Stimulated activated naive CD4-positive, alpha-beta T cell treated with Interleukin-2 at 50 U/mL for 16 hours (primary cell): Measurements from ENCODE around the gene SOX2.

Source experiments
- DNase-seq: peaks from one replicate; lab custom pipeline; 2025; lab: John Stamatoyannopoulos, UW

SOX2 gene

DNA sequence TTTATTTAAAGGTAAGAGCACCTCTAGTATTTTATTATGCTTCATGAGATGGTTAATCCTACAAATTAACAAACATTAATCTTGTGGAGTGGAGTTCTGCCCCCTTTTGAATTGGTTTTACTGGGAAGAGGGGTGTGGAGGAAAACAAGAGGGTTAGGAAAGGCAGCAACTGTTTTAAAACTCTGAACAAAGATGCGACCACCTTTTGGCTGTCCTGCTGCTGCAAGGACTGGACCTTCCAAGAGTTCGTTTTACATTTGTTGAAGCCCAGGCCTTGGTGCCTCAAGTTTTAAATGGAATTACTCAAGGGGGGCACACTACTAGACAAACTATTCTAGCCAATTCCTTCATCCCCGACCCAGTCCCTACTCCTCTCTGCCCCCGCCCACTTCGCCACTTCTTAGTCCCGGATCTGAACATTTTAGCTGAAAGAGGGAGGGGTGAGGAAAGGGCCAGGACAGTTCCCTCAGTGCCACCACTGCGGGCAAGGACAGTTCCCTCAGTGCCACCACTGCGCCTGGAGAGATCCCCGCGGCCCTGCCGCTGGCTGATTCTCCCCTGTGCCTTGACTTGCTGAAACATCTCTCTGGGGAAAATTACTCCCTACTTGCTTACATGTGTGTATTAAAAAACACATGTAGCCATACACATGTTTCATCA lies 11.2 kb downstream of the SOX2 start:
- no peak for DNase-seq

DNA sequence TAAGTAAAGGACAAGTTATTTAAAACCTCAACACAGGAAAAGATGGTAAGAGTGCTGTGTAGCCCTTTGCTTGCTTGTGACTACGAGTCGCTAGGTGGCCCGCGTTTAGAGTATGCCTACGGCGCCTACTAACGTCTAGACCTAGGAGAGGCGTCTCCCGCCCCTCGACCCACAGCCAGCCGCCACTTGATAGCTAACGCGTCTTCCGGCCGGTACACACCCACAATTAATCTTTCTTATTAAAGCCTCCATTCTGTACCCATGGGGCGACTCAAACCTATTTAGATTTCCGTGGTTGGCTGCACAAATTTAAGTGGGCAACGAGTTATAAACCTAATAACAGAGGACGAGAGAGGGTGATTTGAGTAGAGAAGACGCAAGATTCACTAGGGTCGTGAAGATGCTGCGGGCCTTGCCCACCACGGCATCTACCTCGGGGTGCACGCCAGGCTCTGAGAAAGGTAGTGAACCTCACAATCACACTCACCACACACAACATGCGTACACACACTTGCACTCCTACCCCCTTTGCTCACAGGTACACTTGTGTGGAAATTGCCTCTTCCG lies 12.0 kb downstream of the SOX2 start:
- DNase-seq = no peak

DNA sequence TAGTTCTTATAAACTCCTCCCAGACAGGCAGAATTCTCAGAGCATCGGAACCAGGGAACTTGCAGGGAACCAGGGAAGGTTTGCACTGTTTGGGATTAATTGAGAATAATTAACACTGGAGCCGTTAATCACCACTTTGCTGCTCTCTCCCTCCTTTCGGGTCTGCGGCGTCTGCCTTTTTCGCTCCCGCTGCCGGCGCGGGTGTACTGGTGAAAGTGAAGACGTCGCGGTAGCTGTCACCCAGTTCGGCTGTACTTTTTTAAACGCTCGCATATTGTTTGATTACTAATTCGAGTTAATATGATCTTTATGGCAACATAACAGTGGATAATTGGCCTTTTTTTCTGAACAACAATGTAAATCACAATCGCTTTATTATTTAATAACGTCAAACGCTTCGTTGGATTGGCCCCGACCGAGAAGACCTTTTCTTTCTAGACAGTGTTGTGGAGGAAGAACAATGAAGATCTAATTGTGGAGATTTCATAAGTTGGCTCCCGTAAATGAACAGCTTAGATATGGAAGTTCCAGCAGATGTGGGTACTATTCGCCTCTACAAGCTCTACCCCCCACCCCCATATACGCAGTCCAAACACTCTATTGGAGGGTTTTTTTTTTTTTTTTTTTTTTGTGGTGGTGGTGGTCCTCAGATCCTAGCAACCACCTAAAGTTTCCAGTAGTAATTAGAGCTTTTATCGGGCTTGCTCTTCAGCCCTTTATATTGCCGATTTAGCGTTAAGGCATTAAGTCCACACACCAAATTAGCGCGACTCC lies 12.7 kb downstream of the SOX2 start:
- no peak for DNase-seq

DNA sequence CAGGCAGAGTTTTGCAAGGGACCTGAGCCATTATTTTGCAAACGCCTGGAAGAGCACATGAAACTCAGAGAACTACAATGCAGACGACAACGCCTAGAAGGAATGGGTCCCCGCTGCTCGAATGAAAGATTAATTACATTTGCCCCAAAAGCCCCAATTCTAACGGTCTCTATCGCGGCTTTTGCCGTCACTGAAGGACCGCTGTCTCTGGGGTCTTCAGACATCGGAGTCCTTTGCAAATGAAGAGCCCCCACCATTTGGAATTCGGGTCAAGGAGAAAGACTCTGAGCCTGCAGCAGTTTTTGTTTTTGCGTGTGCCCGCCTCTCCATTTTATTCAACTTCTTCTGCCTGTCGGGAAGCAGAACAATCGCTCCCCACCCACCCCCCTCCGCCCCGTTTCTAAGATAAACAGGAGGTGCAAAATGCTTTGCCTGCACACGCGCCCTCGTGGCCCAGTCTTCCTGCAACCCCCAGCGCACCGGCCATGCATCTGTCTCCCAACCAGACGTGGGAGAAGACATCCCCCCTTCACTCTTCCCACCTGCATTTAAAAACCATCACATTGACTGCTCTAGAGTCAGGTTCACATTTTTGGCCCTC lies 13.5 kb downstream of the SOX2 start:
- DNase-seq = no peak

DNA sequence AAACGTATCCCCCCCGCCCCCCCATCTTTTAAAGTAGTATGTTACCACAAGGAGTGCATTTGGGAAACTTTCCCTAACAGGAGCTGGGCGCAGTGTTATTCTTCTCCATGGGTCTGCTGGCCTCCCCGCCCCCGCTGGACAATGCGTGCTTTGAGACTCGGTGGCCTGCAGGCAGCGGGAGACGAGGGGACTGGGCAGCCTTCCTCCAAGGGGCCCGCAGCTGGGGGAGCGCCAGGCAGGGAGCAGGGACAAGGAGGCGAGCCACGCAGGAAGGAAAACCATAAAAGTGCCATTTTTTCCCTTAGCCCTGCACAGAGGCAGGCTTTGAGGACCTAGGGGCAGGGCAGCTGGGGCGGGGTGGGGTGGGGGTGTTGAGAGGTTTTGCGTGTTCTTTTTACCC lies 14.1 kb downstream of the SOX2 start:
- DNase-seq = no peak

DNA sequence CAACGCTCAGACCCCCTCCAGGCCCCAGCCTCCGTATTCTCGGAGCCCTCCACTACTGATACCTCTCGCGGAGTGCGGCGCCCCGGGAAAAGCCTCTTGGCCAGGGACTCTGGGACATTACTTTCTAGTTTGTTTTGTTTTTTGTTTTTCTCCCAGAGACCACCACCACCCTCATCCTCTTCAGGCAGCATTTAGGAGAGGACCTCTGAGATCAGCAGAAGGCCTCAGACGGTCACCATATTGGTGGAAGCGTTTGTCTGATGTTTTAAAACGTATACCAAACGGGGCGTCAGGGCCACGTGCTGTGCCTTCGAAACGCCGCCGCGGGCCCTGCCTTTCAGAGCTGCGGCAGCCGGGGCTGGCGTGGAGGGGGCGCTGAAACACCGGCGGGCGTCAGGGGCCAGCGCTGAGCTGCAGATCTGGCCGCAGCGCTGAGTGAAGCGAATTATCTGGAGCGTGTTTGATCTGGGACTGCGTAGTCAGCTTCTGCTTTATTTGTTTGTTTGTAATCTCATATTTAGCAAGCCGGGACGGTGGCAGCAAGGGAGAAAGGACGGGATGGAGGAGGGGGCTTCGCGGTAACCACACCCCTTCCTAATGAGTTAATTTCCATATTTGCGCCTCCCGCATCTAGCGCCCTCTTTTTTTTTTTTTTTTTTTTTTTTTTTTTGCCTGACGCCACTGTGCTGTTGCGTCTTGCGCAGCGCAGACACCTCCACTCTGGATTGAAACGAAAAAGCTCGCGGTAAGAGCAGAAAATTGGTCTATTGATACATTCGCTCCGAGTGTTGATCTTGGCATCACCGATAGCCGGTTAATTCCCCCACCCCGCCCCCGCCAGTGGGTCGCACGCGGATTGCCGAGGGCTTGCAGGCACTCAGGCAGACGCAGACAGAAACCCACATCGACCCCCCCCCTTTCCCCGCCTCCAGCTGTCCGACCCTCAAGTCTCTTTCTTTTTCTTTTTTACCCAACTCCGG lies 14.9 kb downstream of the SOX2 start:
- no peak for DNase-seq

DNA sequence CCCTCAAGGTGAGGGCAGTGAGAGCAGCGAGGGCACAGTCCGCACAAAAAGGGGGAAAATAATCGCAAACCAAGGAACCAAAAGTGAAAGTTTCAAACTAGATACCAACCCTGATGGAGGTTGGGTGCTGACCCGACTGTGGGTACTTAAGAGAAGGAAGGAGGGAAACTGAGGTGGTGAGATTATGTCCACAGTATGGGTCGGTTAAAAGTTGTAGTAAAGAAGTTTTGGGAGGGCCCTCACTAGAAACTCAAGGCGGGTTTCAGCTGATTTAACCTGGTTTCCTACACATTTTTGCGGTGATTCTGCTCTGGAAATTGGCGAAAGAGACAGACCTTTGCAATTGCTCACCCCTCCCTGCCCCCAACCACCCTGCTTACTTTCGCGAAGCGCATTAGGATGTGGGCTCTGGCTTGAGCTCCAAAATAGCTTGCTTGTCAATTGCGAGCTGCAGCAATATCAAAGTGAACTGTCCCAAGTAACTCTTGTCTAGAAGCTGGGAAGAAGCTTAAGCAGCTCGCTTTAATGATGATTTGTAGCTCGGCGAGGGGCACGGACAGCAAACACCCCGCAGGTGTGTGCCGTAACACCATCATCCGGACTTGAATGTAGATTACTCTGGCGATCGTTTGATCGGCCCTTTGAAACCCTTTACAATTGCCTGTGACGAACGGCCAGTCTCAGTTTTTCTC lies 15.8 kb downstream of the SOX2 start:
- DNase-seq = no peak

DNA sequence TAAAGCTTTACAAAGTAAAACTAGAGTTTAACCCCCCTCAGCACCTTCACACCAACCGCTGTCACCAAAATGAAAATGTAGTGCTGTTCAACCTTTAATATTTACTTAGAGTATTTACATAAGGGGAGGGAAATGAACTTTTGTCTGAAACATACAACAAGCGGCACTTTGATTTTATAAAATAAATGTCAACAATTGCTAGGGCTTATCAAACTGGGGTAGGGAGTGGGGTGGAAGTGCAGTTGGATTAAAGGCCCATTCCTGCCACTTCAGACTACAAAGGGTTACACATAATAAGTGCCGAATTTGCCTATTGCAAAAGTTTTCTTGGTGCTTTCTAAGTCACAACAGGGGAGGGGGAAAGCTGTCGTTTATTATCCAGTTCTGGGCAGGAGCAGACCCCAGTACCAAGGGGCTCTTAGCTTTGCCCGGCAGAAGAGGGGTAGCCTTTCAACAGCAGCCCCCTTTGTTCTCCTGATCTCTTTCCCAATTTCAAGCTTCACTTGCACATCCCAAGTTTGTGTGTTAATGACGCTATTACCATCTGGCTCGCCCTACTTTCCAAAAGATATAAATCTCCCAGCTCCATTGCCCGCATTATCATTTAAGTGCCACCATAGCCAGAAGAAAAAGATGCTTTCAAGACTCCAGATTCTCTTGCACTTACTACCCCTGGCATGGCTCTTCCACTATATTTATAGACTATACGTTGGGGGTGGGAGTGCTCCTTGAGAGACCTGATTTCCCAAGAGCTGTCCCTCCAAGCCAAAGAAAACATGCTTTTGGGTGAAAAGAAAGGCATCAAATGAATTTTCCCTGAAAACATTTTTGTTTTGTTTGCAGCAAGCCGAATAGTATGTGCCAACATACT lies 17.0 kb downstream of the SOX2 start:
- no peak for DNase-seq

DNA sequence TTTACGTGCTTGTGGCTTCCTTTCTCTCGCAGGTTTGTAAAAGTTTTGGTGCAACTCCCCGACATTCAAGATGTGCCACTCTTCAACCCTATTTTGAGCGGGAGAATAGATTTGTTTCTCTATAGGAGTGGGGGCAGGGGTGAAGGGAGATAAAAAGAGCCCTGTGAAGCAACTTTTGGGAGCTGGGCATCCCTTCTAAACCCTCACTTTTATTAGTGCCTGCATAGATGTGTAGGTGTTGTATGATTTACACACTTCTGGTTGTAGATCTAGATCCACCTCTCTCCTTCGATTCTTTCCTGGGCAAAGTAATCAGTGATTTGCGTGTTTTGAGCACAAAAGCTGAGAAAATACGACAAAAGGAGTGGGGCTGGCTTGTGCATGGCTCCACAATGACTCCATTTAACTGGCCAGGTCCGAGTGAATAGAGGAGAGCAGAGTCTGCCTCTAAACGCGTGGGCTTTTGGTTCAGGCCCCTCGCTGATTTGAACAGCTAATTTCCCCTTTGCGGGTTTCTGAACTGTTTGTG lies 17.7 kb downstream of the SOX2 start:
- no peak for DNase-seq

DNA sequence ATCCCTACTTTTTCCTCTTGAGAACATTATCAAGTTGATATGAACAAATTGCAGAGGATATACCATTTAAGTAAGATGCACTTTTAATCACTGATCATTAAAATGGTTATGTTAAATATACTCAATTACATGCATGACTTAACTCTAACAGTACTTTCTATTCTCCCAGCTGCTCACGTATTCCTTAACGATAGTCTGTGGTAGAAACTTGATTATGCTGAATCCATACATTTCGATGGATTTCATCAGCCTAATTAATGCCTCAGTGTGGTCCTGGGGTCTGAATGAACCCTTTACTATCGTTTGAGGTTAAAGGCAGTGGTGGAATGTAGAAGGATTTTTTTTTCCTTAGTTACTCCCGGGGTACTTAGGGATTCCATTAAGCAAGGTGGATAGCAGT lies 18.6 kb downstream of the SOX2 start:
- no peak for DNase-seq

DNA sequence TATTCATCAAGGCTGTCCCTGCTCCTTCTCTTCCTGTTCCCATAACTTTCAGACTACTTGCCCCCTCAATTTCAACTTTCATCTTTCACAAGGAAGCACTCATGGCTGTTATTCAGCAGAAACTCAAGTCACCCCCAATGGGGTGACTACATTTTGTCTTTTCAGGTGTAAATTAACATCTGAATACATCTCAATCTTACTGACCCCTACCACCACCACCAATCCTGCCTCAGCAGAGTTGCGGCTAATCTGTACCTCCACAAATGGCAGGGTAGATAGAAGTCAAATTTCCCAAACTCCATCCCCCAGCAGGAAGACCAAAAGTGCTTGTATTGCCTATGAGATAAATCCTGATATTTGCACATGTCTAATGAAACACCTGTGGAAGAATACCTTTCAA lies 19.2 kb downstream of the SOX2 start:
- no peak for DNase-seq

DNA sequence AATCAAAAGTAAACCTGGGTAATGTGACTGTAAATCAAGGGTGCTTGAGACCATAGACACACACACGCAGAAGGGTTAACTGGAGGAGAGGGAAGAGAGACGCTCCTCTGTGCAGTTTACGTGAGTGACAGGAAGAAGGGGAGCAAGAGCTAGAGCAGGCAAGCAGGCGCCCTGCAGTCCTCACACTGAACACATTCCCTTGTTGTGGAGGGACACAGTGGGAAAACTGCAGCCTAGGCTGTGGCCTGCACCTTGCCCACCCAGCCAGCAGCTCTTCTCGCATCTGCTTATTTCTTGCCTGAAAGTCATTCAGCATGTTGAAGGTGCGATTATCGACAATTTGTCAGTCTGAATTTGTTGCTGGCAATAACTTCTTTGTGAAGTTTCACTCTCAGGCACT lies 24.2 kb downstream of the SOX2 start:
- DNase-seq = no peak

DNA sequence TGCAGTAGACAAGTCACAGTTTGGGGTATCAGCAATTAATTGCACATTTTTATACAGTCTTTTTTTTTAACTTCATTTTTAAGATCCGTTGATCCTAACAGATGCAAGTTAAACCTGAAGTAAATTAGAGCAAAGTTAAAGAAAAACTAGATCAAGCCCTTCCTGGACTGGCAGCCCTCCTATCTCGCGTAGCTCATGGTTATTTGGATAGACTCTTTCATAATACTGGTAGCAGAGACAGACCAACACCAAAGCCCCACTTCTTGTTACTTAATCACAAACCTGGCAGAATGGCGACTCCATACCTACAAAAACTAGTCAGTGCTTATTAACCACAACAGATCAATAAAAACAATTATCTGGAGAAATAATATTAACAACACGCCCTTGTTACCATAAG lies 26.8 kb downstream of the SOX2 start:
- DNase-seq = no peak

DNA sequence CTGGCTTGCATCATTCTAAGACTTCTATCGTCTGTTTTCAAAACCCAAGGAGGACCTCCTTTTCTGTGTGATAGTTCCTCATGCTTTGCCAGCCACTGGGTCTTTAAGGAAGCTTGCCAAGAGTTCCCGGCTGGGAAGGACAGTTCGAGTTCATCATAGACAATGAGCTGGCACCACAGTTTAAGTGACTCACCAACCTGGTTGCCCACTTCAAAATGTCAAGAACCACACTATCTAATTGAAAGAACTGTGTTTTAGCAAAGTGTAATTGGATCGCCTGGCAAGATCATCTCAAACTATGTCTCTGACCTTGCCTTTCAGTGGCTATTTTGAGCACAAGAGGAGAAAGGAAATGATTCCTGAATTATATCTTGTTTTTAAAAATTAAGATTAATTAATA lies 27.9 kb downstream of the SOX2 start:
- no peak for DNase-seq

DNA sequence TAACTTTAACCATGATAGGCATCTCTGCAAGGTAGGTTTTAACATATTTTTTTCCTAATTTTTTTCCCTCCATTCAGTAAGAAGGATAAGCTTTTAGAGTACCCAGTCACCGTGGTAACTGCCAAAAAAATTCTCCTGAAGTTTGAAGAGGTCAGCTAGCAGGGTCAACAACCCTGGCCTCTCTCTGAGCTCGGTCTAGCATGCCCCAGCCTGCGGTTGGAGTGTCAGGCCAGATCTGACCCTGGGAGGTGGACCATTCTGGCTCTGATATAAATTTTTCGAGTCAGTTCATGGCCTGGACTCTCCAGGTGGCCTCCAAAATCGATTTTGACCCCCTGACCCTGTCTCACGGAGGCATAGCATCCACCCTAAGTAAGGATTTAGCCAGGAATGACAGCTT lies 29.7 kb downstream of the SOX2 start:
- no peak for DNase-seq

DNA sequence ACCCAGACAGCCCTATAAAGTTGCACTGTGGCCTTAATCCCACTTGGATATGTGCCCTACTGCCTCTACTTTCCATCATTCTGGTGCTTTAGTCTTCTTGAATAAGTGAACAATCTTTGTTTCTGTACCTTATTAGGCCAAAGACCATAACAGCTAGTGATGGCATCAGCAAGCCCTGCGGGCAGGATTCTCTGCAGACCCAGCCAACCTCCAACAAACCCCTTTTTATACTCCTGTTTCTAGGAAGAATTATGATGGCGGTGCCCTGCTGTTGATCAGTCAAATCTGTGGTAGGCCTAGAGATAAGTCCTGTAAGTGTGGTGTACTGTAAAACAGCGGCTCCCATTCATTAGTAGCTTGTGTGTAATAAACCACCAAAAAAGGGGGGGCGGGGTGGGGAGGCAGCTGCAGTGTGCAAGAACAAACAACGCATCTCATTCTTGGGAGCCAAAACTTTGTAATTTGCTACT lies 40.5 kb downstream of the SOX2 start:
- DNase-seq = no peak

DNA sequence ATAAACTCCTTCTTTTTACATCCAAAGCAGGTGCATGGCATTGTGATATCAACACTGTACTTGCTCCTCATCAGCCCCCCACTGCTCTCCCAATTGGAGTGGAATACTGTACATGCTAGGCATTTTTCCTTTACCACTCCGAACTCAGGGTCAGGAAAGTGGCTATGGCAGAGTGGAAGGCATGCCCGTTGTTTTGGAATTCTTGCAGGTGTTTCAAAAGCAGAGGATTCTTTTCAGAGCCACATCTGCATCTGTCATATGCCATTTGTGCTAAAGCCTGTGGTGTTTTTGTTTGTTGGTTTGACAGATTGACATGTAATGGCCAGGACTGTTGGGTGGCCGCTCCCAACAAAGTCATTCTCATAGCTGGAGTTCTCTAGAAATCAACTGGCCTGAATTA lies 41.7 kb downstream of the SOX2 start:
- no peak for DNase-seq

DNA sequence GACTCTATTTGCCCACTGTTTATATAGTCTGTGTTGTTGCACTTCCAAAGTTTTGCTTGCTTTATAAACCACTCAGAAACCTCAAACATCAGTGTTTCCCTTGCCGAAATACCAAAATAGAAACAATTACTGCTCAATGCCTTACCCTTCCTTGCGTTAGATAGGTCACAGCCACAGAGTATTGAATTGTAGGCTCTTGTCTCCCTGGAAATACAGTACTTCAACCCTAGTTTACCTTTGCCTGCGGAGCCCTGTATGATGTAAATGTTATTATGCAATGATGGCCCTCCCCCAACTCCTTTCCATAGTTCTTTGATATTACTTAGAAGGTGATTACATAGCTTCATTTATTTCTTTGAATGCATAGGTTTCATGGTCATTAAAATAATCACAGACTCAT lies 44.2 kb downstream of the SOX2 start:
- DNase-seq = no peak

DNA sequence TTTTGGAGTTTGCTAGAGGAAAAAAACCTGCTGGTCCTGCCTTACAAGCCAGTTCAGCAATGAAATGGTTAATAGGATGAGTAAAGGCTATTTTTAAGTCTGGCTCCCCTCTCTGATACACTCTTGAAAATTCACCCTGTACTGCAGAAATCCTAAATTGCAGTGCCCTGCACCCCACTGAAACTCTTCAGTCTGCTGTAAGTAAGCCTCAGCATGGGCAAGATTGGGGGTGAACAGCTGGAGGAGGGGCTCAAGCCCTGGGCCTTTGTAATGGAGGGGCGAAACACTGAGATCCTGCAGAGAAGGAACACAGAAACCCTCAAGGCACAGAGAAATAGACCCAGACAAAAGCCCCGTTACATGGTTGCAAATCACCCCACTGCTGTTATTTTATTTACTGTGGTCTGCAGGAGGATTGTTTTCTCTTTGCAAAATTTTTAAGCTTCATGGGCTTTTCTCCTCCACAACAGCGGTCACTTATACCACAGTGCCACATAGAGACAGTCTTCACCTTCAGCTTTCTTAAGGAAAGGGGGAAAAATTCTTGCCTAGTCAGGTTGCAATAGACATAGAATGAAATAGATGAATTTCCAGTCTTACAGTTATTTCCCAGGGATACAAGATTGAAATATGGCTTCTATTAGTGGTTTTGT lies 45.0 kb downstream of the SOX2 start:
- DNase-seq = no peak
